NCI-H524 (cell line): Measurements from ENCODE around the gene EDC3.
"Not testable (repeated sequence)": the region's sequence is repeated elsewhere in the genome, so short reads cannot be mapped to it uniquely, and the experiment has no call there.

ENCODE experiments used
- DNase-seq, 2 experiments: peaks; one replicate each; lab custom pipeline; 2025; lab: John Stamatoyannopoulos, UW

EDC3 gene, protein sequence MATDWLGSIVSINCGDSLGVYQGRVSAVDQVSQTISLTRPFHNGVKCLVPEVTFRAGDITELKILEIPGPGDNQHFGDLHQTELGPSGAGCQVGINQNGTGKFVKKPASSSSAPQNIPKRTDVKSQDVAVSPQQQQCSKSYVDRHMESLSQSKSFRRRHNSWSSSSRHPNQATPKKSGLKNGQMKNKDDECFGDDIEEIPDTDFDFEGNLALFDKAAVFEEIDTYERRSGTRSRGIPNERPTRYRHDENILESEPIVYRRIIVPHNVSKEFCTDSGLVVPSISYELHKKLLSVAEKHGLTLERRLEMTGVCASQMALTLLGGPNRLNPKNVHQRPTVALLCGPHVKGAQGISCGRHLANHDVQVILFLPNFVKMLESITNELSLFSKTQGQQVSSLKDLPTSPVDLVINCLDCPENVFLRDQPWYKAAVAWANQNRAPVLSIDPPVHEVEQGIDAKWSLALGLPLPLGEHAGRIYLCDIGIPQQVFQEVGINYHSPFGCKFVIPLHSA

DNA sequence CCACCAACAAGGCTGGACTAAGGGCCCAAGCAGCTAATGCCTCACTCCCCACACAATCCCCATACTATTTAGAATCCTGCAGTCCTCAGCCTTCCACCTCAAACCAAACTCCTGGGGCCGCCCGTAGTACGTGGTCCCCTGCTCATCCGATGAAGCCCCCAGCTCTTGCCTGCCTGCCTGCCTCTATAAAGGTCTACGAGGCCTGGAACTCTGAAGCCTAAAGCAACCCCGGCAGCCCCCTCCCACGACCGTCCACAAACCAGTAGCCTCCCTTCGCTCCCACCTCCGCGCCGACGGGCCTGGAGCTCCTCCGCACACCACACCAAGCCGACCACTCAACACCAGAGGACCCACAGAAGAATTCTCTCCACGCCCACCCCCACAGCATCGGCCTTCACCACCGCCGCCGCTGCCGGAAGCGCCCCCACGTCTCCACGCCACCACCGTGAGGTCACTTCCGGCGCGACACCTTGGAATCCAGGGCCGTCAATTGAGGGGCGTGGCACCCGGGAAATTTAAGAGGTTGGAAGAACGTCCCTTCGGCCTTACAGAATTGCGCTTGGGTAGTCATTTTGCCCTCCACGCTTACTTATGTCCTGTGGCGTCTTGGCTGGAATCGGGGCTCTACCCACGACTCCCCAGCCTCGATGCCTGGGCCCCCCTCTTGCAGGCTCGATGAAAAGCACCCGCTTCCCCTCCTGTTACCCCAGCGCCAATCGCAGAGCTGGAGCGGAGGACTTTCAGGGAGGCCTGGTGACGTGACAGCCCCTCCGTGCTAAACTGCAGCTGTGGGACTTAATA is at the start of gene EDC3:
Gene EDC3 (minus strand): TSS at position 428 of the 801 bp plus-strand sequence. CDS start 20,900 bp downstream, outside the sequence.
- peak; percentile 81 to 84 for DNase-seq

DNA sequence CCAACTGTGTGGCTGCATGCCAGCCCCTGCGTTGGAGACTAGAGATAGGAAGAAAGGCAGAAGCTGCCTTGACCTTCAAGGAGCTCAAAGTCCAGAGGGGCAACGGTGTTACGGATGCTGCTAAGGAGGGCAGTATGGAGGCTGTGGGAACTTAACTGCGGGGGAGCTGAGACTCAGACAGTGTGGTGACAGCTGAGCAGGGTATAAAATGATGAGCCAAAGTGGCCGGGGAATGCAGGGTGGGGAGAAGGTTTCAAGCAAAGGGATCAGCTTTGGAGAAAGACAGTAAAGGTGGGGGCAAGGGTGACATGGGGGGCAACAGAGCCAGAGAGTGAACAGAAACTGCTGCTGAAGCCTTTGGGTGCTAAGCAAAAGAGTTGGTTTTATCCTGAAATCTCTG is 46.6 kb upstream of the EDC3 start:
- no peak for DNase-seq

- DNase-seq, result not testable (repeated sequence)
These were observed 42.4 kb upstream of the EDC3 start for GRCh38 chr15:74738239-74738638.

DNA sequence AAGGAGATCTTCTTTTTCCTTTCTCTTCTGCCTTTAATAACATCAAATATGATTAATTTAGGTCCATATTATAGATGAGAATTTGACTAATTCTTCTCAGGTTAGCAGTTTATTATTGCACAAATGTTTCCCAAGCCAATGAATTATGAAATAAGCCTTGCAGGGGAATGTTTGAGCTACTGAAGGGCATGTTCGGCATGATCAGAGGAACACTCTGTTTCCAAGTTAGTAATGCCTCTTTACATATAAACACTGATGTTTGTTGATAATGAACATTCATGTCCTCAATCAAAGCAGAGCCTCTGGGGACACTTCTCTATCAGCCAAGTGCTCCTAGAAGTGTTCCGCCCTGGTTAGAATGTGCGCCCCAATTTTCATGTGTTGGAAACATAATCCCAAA is 39.5 kb upstream of the EDC3 start:
- DNase-seq, result no peak

DNA sequence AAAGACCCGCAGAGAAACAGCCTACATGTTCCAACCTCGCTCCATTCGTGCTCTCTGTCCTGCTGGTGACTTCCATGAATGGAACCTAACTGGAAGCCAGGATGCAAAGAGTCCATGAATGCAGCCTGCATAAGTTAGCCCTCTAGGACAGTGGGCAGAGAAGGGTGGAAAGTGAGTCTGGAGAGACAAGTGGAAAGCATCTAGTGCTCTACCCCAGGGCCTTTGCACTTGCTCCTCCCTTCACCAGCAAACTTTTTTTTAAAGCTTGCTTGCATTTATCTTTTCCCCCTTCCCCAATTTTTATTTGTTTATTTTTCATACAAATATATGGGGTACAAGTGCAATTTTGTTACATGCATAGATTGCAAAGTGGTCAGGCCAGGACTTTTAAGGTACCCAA is 37.4 kb upstream of the EDC3 start:
- no peak for DNase-seq

DNA sequence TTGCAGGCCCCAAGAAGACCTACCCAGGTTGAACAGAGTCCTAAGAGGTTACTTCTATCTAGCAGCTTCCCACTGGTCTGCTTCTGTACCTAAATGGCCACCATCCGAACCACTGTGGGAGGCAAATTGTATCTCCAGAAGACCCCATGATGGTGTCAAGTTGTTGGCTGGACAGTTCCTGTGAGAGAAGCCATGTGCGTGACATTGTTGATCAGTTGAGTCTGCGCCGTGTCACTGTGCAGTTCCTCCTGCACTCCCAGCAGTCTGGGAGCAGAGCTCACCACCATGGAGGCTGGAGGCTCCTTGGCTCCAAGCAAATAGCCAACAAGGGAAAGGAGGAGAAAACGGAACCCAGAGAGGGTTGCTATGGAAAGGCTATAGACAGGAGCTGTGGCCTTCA is 37.0 kb upstream of the EDC3 start:
- no peak for DNase-seq

GRCh38 chr15:74730619-74731316 is 34.9 kb upstream of the EDC3 start:
- no peak for DNase-seq

- not testable (repeated sequence) for DNase-seq
These were observed 33.5 kb upstream of the EDC3 start for GRCh38 chr15:74729372-74729771.

- DNase-seq, result not testable (repeated sequence)
These were observed 32.9 kb upstream of the EDC3 start for GRCh38 chr15:74728699-74729098.

DNA sequence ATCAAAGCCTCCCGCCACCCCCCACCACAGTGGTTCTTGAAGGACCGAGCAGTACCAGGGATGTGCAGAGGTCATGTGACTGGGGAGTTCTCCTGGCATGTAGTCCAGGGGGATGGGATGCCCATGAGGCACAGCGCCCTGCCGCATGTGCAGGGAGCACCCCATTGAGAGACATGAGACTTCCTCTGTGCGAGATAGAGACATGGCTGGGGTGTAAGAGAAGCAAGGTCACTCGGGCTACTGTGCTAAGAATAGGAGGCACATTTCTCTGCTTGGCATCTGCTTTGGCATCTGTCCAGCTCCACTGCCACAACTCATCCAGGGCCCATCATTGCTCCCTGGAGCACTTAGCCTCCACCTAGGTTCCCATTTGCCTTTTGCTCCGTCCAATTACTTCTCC is 31.9 kb upstream of the EDC3 start:
- peak; percentile 9 to 48 for DNase-seq

DNA sequence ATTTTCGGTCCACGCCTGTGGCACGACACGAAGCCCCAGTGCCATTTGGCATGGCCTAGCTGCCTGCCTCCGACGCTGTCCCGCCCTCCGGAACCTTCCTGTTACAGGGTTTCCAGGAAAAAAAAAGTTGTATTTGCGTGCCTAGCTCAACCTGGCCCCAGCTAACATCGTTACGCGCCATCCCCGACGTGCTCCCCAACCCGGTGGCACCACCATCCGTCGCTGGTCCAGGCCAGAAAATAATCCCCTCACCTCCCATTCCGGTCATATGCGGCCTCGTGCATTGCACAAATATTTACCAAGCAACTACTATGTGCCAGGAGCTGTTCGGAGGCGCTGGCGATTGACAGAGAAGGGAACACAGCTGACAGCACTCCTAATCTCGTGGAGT is 30.9 kb upstream of the EDC3 start:
- DNase-seq, result no peak

- peak in 1 of 2 experiments; percentile 43 for DNase-seq
These were observed 30.3 kb upstream of the EDC3 start for GRCh38 chr15:74725845-74726773.

GRCh38 chr15:74725225-74725774 is 29.5 kb upstream of the EDC3 start, which contains the start of gene CYP1A1:
Gene CYP1A1, minus strand, starts transcription at chr15:74725528. Its CDS starts 2,431 bp downstream, at chr15:74723097.
- DNase-seq, result peak in 1 of 2 experiments; percentile 16

- no peak for DNase-seq
These were observed 28.9 kb upstream of the EDC3 start for GRCh38 chr15:74724570-74725224.

DNA sequence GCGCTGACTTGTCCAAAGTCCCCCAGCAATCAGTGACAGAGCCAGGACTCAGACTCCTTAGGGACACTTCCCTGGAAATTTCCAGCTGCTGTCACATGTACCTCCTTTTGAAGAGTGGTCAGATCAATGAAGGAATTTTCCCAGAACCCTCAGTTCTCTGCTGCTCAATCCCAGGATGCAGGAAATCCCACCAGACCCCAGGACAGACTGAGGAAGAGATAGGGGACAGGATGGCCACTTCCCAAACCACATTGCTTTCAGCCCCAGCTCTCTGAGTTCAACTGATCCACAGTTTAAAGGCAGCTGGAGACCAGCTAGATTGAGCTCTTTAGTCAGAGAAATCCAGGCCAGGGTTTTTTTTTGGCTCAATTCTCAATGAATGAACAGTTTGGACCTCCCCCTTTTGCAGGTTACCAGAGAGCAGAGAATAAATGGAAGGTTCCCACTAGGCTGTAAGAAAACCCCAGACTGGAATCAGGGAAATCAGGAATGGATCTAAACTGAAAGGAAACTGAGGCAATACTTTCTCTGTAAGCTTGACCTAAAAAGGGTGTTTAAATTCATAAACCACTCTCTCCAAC is 28.0 kb upstream of the EDC3 start:
- DNase-seq, result peak; percentile 23 to 70

GRCh38 chr15:74723187-74723586 is 27.4 kb upstream of the EDC3 start:
- DNase-seq, result no peak

- no peak for DNase-seq
These were observed 26.8 kb upstream of the EDC3 start for GRCh38 chr15:74722591-74722990.

DNA sequence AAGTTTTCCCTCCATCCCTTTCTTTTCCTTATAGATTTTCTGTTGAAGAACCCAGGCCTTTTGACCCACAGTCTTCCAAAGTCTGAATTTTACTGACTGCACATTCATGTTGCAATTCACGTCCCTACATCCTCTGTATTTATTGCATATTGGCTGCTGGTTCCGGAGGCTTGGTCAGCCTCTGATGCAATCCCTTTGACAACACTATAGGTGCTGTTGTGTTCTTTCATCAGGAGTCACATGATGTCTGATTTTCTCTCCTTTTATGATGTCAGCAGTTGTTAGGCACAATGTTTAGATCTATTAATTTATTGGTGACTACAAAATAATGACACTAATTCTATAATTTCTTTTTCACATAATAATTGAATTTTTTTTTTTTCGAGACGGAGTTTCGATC is 20.8 kb upstream of the EDC3 start:
- no peak for DNase-seq

- no peak for DNase-seq
These were observed 16.5 kb upstream of the EDC3 start for GRCh38 chr15:74712311-74712710.
